AG09319 (cell line): ENCODE data around the gene HACE1.
"Not testable (repeated sequence)": the region's sequence is repeated elsewhere in the genome, so short reads cannot be mapped to it uniquely, and the experiment has no call there.

Experiments
- DNase-seq: peaks from one replicate; pipeline ENCODE4 v3.0.0-alpha.2; 2010; ENCODE audit warnings: low read depth; ENCODE audit errors: extremely low read depth
- CTCF ChIP-seq: IDR thresholded peaks from 2 replicates; pipeline ENCODE4 v1.5.1; 2011; ENCODE audit warnings: low read depth, mild to moderate bottlenecking, inconsistent platforms, low read length, moderate library complexity

HACE1 gene

GRCh38 chr6:104754788-104755409 lies 104.8 kb downstream of the HACE1 start:
- no peak for DNase-seq
- no peak for TF ChIP-seq CTCF

DNA sequence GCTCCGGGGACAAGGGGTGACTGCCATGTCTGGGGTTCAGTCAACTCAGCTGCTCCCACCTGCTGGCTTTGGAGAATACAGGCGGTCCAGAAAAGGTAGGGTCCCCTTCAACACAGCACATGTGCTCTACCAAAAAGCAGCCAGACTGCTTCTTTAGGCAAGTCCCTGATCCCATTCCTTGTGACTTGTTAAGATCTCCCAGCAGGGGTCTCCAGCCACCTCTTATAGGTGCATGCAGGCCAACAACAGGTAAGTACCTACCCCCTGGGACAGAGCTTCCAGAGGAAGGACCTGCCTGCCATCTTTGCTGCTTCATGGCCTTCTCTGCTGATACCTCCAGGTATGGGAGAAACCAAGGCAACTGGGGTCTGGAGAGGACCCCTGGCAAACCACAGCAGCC lies 106.5 kb downstream of the HACE1 start:
- no peak for TF ChIP-seq CTCF
- no peak for DNase-seq

DNA sequence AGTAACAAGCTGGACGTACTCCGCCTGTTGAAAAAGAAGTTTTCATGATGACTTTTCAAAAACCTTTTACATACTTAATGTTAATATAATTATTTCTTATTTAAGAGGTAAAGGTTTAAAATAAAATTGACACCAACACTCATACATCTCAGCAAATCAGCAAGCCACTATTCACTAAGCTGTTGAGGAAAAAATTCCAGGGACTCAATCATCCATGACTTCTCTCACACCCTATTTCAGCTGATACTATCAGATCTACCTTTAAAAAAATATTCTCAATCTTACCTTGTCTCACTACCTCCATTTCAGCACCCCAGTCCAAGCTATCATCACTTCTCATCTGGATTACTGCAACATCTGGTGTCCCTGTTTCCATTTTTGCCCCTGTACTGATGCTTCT lies 109.3 kb downstream of the HACE1 start:
- DNase-seq, result no peak
- no peak for TF ChIP-seq CTCF

- DNase-seq, result not testable (repeated sequence)
These were observed 120.6 kb downstream of the HACE1 start for GRCh38 chr6:104739124-104739523.

- not testable (repeated sequence) for DNase-seq
These were observed 122.2 kb downstream of the HACE1 start for GRCh38 chr6:104737567-104737966.

DNA sequence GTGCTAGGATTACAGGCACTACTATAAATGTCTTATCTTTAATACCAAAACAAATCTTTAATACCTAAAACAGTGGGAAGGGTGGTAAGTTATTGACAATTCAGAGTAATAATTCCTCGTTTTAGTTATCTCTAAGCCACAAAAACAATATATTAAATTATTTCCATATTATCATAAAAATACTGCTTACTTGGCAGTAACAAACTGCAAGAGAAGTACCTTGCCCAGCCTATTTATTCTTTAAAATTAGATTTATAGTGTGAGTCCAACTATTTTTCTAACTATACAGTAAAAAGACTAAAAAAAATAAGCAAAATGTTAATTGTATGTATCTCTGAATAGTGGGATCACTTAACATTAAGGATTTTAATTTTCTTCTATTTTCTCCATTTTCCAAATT lies 123.2 kb downstream of the HACE1 start:
- DNase-seq, result no peak
- no peak for TF ChIP-seq CTCF

DNA sequence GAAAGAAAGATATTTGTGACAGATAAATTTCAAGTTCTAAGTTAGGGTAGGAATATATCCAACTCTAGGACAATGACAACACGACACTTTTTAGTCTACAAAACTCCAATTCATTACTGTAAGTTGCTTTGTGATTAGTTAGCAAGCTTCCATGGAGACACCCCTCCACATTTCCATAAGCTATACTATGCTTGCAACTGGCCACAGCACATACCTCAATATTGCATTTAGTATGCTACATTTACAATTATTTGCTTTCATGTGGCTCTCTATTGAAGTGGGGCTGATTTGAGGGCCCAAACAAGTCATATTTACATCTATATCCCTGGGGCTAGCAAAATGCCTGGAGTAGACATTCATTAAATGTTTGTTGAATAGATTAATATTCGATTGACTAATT lies 129.3 kb downstream of the HACE1 start:
- TF ChIP-seq CTCF, result no peak

DNA sequence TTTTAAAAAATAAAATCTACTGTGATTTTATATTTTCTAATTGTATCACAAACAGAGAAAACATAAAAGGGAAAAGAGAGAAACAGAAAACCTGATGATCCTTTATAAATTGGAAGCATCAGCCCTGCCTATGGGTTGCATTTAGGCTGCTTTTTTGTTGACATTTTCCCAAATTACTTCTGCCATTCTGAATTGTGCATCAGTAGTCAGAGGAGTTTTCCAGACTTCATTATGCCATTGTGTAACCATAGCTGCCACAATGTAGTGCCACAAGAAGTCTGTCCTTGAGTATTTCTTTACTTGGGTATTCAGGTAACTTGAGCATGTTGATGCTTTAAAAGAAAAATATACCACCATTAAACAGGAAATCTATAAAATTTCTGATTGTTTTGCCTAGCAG lies 130.3 kb downstream of the HACE1 start:
- no peak for DNase-seq
- TF ChIP-seq CTCF, result no peak

More for the DNA sequence above, 129.3 kb downstream of the HACE1 start:
- DNase-seq, result no peak

DNA sequence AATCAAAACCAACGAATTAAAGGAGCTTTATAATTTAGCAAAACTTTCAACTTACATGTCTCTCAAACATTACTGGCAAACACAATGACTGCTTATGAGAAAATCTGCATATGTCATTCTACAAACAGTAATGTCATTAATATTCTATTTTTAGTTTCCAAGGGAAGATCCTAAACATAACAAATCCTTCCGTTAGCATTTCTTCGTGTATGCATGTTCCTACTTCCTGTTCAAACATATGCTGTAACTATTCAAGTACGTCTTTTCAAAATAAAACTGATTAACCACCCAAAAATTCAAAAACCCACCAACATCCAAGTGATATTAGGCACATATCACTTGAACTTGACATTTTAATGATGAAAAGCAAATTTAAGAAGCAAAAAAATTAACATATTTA lies 131.3 kb downstream of the HACE1 start:
- no peak for TF ChIP-seq CTCF

More for the DNA sequence above, 131.3 kb downstream of the HACE1 start:
- no peak for DNase-seq
